Measurements from ENCODE around the gene P2RY11. TPM values are rescaled to one million over a fixed set of nuclear protein-coding genes. Genes with fewer than 3 reads are reported as not detected.

Gene P2RY11
- total RNA-seq, 1 donor from 2014 or later, result 4.5 TPM

DNA sequence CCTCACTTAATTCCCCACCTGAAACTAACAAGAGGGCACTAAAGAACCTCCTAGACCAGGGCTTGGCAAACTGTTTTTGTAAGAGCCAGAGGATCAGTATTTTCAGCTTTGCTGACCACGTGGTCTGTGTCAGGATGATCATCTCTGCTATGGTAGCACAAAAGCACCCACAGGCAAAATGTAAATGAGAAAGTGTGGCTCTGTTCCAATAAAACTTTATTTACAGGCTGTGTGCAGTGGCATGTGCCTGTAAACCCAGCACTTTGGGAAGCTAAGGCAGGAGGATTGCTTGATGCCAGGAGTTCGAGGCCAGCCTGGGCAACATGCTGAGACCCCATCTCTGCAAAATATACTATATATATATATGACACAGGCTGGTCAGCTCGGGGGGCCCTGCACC lies 52.0 kb downstream of the P2RY11 start:
- no peak for DNase-seq (ENCODE audit: low read depth)
- TF ChIP-seq CTCF (conservative IDR thresholded peaks at IDR 0.05; ENCODE audit: low read depth, low read length), result no peak
- no peak overlapping the region for H3K4me3 ChIP-seq (ENCODE audit: low read depth, low read length)

Other genes starting within 250 kb of the P2RY11 start
- 0.72 and 0.75 TPM in 2 replicates for gene OLFM2, start 175.2 kb upstream of the P2RY11 start, total RNA-seq
- gene COL5A3, start 101.2 kb upstream of the P2RY11 start, total RNA-seq, result 0.06 TPM in 1 of 2 replicates, not detected in the other
- not detected in 2 replicates for gene RDH8, start 98.2 kb upstream of the P2RY11 start, total RNA-seq
- gene SHFL, start 25.4 kb upstream of the P2RY11 start, total RNA-seq, result 10.3 and 28.7 TPM in 2 replicates
- 0.22 and 0.23 TPM in 2 replicates for gene ANGPTL6, start 9.0 kb upstream of the P2RY11 start, total RNA-seq
- gene PPAN, start 5.3 kb upstream of the P2RY11 start, total RNA-seq, result 38.1 and 59.6 TPM in 2 replicates
- gene EIF3G, start 8.2 kb downstream of the P2RY11 start, total RNA-seq, result 229 and 283 TPM in 2 replicates
- gene DNMT1, start 83.3 kb downstream of the P2RY11 start, total RNA-seq, result 154 and 198 TPM in 2 replicates
- gene S1PR2, start 119.6 kb downstream of the P2RY11 start, total RNA-seq, result 2.5 and 3.0 TPM in 2 replicates
- 104 and 156 TPM in 2 replicates for gene MRPL4, start 140.5 kb downstream of the P2RY11 start, total RNA-seq
- 17.1 and 36.3 TPM in 2 replicates for gene ICAM1, start 159.4 kb downstream of the P2RY11 start, total RNA-seq
- gene ICAM4, start 175.3 kb downstream of the P2RY11 start, total RNA-seq, result not detected in 2 replicates
- gene ICAM5, start 178.3 kb downstream of the P2RY11 start, total RNA-seq, result 0.14 TPM in 1 of 2 replicates, not detected in the other
- 0.35 and 2.4 TPM in 2 replicates for gene ZGLP1, start 198.1 kb downstream of the P2RY11 start, total RNA-seq
- gene FDX2, start 204.3 kb downstream of the P2RY11 start, total RNA-seq, result 48.2 and 57.6 TPM in 2 replicates
- 29.5 and 34.1 TPM in 2 replicates for gene RAVER1, start 221.8 kb downstream of the P2RY11 start, total RNA-seq
- 3.4 and 3.8 TPM in 2 replicates for gene ICAM3, start 227.9 kb downstream of the P2RY11 start, total RNA-seq